ENCODE data around the gene XRCC3.

XRCC3 gene

DNA sequence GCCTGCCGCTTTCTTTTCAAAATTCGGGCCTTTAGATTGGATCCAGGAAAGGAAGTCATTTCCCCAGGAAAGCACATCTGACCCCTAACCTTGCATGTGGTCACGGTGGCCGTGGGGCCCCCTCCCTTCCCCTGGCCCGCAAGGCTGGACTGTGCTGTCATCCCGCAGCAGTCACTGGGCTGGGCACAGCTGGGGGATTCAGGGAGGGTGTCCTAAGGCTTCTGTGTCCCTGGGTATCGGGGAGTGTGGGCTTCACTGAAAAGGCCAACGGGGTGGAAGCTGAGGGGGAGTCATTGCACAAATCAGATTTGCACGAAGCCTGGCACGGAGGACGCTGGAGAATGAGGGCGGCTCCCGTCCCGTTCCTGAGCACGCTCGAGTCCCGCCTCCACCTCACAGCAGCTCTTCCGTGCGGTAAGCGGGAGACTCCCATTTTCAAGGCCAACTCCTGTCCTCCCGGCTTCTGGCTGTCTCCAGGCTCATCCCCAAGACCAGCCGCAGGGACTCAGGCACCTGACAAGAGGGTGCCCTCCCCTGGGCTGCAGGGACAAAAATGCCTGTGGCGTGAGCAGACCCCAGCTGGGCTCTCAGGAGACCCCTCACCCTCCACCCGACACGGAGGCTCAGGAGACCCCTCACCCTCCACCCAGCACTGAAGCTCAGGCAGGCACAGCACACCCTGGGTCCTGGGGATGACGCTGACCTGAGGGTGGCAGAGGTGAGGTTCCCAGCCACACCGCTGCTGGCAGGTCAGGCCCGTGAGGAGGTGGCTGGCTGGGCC, 9.6 kb downstream of the XRCC3 start:
- no peak for DNase-seq

GRCh38 chr14:103705118-103705503, 10.1 kb downstream of the XRCC3 start:
- no peak for DNase-seq

- no peak for DNase-seq
Observed at GRCh38 chr14:103704708-103705107, 10.5 kb downstream of the XRCC3 start.

DNA sequence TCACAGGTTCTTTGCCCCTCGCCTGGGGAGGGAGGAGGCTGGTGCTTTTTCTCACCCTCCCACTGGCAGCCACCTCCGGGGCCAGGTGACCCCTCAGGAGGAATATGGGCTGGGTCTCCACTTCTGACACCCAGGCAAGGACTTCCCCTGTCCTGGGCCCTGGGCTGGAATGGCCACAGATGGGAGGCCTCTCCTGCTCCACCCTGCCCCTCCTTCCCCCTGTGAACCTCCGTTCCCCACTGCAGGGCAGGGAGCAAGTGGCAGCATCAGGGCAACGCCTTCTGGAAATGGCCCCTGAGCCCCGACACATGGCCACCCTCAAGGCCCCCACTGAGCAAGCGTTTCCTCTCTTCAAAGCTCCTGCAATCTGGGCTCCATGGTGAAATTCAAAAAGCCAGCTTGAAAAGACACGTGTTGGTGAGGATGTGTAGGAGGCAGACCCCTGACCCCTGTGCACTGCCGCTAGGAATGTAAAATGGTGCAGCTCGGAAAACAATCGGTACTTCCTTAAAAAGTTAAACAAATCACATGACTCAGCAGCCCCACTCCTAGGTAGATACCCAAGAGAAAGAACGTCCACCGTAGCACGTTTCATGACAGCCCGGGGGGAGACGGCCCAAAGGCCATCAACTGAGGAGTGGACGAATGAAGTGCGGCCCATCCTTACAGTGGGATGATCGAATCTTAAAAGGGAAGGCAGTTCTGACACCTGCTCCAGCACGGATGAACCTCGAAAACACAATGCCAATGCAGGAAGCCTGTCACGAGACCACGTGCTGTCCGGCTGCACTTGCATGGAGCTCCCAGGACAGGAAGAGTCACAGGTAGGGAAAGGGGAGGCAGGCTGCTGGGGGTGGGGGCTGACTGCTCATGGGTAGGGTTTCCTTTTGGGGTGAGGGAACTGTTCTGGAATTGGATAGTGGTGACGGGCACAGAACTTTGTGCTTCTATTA, 11.5 kb downstream of the XRCC3 start:
- DNase-seq, result no peak

GRCh38 chr14:103702497-103703432, 12.5 kb downstream of the XRCC3 start:
- no peak for DNase-seq

GRCh38 chr14:103702095-103702494, 13.2 kb downstream of the XRCC3 start:
- DNase-seq, result no peak

DNA sequence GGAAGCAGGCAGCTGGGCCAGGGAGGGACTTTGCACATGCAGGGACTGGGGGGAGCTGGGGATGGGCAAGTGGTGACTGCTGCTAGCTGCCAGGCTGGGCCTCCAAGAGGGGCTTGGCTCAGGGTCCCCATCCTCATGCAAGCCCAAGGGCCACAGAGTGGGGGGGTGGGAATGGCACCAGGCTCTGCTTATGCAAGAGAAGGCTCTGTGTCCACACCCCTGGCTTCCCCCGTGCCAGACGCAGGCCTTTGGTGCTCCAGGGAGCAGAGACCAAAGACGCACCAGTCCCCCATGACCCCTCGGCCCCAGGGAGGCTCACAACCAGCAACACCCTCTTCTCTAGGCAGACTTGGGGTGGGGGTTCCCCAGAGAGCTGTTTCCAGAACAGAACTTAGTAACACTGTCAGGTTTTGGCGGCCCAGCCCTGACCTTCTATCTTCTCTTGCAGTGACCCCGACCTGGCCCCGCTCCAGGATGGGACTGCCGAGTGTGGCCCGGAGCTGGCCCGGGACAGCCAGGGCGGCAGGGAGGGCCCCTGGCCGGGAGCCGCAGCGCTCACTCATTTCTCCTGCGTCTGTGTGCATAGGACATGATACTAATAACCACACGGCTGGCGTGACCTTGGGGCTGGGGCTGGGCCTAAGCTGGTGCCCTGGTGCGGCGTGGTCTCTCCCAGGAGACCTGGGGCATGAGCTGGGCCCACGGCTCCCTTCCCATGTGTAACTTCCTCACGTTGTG, 14.3 kb downstream of the XRCC3 start:
- no peak for DNase-seq

GRCh38 chr14:103699901-103700752, 15.1 kb downstream of the XRCC3 start:
- no peak for DNase-seq

- DNase-seq, result no peak
Observed at GRCh38 chr14:103699261-103699661, 16.0 kb downstream of the XRCC3 start.

GRCh38 chr14:103698380-103699260, 16.6 kb downstream of the XRCC3 start:
- no peak for DNase-seq

DNA sequence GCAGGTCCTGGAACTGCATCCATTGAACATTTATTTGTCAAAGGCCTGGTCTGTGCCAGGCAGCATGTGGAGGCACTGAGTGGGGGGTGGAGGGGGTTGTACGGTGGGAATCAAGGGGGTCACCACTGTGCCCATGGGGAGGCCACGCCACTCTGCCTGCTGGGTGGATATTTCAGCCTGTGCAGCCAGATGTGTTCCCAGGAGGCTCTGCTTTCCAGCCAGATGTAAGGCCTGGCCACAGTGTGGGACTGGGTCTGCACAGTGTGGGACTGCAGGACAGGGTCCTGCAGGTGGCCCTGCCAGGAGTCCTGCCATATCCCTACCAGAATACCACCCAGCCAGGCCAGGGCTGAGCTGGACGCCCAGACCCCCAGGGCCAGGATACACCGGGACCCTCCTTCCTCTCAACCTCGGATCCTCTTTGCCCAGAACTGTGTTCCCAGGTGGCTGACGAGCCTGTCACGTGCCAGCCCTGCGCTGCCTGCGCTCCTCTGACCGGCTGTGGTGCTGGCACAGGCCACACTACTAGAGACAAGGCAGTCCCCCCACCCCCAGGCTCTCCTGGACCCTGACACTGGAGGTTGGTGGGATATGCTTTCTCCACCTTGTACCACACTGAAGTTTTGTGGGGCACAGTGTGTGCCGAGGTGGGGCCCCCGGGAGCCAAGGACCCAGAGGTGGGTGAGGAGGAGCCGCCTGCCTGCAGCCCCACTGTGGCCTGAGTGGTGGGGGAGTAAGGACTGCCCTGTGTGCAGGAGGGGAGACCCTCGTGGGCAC, 17.5 kb downstream of the XRCC3 start:
- no peak for DNase-seq

DNA sequence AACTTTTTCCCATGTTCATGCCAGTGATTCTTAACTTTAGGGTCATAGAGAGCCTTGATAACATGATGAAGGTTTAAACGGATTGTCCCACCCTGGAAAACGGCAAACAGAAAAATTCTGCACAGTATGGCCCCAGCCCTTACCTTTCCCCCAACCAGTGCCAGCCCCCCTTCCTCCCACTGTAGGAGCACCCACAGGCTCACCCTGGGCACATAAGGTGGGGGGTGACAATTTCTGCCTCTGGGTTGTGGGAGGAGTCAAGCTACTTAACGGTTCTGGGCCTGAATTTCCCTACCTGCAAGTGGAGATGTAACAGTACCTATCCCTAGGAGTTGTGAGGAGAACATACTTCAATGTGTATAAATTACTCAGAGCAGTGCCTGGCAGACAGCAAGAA, 18.0 kb downstream of the XRCC3 start:
- no peak for DNase-seq

GRCh38 chr14:103696466-103697071, 18.7 kb downstream of the XRCC3 start:
- no peak for DNase-seq

DNA sequence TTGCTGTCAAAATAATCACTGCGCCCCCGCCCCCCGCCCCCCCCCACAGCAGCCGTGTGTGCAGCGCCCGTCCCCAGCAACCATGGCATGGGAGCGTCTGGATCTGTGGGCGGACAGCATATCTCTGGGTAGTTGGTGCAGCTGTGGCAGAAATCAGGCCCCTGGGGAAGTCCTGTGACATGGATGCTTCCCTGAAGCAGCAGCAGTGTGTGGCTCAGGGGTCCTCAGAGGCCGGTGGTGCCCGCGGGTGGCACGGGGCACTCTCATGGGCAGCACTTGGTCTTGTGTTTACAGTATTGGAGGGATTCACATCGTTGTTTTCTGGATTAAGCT, 19.2 kb downstream of the XRCC3 start:
- DNase-seq, result no peak

DNA sequence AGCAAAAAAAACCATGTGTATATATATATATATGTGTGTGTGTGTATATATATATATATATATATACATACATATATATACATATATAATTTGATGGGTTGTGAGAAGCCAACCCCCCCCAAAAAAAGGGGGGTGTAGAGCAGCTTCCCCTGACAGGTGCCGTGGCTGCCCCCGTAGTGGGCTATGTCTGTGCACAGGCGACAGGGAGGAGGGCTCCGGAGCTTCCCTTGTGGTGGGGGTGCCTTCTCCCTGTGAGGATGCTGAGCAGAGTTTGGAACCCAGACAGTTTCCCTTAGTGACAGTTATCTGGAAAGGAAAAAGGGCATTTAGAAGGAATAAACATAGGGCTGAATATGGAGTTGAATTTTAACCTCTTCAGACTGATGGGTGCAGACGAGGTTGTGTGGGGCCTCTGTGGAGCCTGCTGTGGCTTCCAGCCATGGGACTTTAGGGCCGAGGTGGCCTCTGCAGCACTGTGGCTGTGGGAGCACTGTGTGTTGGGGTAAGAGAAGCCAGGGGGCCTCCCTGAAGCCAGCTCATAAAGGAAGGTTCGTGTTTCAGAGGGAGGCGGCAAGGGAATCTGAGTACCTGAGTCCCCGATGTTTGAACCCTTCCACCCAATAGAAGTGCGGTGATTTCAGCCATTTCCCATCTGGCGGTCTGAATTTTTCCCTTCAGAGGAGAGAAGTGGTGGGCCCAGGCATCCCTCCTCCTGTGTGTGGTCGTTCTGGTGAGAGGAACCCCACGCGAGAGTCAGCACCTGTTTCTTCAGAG, 19.8 kb downstream of the XRCC3 start:
- no peak for DNase-seq

GRCh38 chr14:103694572-103695026, 20.7 kb downstream of the XRCC3 start:
- DNase-seq, result no peak

DNA sequence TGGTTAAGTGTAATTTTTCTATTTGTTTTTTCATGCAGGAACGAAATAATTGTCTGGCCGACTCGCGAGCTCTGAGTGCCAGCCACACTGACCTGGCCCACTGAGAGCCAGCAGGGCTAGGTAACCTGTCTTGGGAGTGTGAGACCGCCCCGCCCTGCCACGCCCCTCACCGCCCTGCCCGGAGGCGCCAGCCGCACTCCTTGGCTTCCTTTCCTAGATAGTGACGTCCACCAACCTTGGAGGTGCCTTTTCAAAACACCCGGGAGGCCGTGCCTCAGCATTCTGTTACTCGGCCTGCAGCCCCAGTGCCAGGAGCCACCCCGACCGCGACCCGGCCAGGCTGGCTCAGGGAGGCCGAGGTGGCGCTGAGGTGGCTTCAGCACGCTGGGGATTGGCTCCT, 21.7 kb downstream of the XRCC3 start:
- no peak for DNase-seq

DNA sequence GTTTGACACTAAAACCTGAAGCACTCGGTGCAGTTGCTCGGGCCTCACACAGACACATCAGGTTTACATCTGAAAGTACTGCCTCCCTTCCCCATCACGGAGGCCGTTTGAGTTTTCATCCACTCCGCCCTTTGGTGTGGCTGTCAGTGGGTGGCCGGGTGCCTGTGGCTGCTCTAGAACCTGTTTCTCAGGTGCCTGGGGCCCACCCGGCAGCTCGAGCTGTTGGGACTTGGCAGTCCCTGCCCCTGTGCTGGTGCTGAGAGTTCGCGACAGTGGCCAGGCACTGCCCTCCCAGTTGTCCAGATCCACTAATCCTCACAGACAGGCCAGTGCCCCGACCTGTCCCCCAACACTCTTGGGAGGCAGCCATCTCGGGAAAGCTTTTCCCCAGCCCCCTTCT, 22.4 kb downstream of the XRCC3 start:
- no peak for DNase-seq
